K562 (cell line): ENCODE data around the gene KRI1.

Source experiments
- CEBPB ChIP-seq: fragments of 450-650 bp; IDR thresholded peaks from 2 replicates; pipeline ENCODE4 v1.6.1; 2016; ENCODE audit warnings: missing genetic modification characterization, missing compliant biosample characterization
- EZH2 ChIP-seq: IDR thresholded peaks from 2 replicates; pipeline ENCODE4 v1.6.1; 2012; ENCODE audit warnings: low read depth, mild to moderate bottlenecking, inconsistent platforms, low read length, borderline replicate concordance
- POLR2AphosphoS5 ChIP-seq: IDR thresholded peaks from 2 replicates; pipeline ENCODE4 v1.6.1; 2011; ENCODE audit warnings: mild to moderate bottlenecking, low read depth, low read length, moderate library complexity; ENCODE audit not compliant: control insufficient read depth, insufficient read depth
- SMC3 ChIP-seq: conservative IDR thresholded peaks from 2 replicates; pipeline ENCODE4 v1.6.1; 2011; ENCODE audit warnings: low read depth, low read length, improper control_type of control experiment; ENCODE audit not compliant: insufficient read depth
- TFAM ChIP-seq: fragments of 250-450 bp; sonication (Bioruptor Pico); conservative IDR thresholded peaks from 2 replicates; pipeline ENCODE4 v1.5.0; 2021; ENCODE audit warnings: mild to moderate bottlenecking, moderate library complexity
- ZNF143 ChIP-seq: sonication (generic); formaldehyde crosslinking; IDR thresholded peaks from 2 replicates; pipeline ENCODE4 v1.9.0; 2022; ENCODE audit warnings: mild to moderate bottlenecking, missing genetic modification reagents

DNA sequence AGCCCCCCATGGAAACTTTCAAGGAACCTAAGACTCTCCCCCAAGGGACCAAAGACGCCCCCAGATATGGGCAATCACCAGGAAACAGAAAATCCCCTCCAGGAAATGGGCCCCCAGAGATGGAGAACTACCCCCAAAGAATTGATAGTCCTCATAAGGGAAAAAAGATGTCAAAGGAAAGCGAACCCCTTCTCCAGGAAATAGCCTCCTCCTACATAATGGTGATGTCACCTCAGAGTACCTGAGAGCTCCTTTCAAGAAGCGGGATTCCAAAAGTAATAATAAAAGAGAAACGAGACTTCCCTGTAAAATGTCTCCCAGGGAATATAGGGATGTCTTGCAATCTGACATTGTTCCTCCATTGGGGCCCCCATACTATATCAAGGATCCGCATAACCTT, 1.8 kb upstream of the KRI1 start:
- no peak for TF ChIP-seq CEBPB (tag)
- no peak for TF ChIP-seq TFAM
- TF ChIP-seq SMC3, result no peak
- TF ChIP-seq POLR2AphosphoS5, result no peak
- no peak for TF ChIP-seq EZH2
- no peak for TF ChIP-seq ZNF143 (CRISPR knock-in tag)
